Measurements from ENCODE around the gene PPIL4. TPM values are rescaled to one million over a fixed set of nuclear protein-coding genes. Genes with fewer than 3 reads are reported as not detected.
A peak's percentile ranks its signal among the peaks of the same experiment; 100 is the strongest.

PPIL4 gene
- total RNA-seq, 2 experiments from 2014 or later = 20.8 to 21.9 TPM

DNA sequence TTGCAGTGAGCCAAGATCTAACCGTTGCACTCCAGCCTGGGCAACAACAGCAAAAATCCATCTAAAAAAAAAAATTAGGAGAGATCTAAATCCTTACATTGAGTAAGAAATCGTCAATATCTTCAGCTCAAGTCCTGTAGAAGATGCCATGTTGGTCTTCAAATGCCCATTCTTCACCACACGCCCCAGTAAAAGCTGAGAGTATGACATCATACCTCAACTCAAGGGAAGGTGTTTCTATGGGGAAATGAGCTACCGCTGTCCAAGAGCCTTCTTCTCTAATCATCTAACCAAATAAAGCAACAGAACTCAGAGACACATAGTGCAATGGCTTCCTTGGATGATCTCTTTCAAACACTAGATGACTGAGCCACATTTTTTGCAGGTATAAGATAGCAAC is 58.5 kb downstream of the PPIL4 start:
- peak overlapping the region; percentile 86 for H3K27ac Mint-ChIP-seq
- TF ChIP-seq, protein P1, sequence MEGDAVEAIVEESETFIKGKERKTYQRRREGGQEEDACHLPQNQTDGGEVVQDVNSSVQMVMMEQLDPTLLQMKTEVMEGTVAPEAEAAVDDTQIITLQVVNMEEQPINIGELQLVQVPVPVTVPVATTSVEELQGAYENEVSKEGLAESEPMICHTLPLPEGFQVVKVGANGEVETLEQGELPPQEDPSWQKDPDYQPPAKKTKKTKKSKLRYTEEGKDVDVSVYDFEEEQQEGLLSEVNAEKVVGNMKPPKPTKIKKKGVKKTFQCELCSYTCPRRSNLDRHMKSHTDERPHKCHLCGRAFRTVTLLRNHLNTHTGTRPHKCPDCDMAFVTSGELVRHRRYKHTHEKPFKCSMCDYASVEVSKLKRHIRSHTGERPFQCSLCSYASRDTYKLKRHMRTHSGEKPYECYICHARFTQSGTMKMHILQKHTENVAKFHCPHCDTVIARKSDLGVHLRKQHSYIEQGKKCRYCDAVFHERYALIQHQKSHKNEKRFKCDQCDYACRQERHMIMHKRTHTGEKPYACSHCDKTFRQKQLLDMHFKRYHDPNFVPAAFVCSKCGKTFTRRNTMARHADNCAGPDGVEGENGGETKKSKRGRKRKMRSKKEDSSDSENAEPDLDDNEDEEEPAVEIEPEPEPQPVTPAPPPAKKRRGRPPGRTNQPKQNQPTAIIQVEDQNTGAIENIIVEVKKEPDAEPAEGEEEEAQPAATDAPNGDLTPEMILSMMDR (IDR thresholded peaks at IDR 0.05) = no peak
- intact Hi-C loops (cut with micrococcal nuclease) = no loop called here
- peaks cover 67% of the 10 kb centered on the region for H3K4me1 Mint-ChIP-seq (ENCODE audit: low read depth)
- POLR2A ChIA-PET = interaction anchor here (0.6 to 1.7 kb wide), 4 partner anchors 10 to 191 kb away, joined by 3 to 6 read pairs (median 3); no protein-coding TSS in a partner anchor
- CTCF ChIA-PET = interaction anchor here (1.2 kb wide), 1 partner anchor 11 kb away, joined by 5 read pairs; no protein-coding TSS in a partner anchor
- no peak for ATAC-seq
- H3K9me3 Mint-ChIP-seq = no peaks in the 10 kb centered on the region
- H3K4me3 Mint-ChIP-seq = no peak overlapping the region
- H3K27me3 Mint-ChIP-seq = no peaks in the 10 kb centered on the region
- peaks cover 16% of the 10 kb centered on the region for H3K36me3 Mint-ChIP-seq (ENCODE audit: low read depth)
- DNase-seq = no peak

DNA sequence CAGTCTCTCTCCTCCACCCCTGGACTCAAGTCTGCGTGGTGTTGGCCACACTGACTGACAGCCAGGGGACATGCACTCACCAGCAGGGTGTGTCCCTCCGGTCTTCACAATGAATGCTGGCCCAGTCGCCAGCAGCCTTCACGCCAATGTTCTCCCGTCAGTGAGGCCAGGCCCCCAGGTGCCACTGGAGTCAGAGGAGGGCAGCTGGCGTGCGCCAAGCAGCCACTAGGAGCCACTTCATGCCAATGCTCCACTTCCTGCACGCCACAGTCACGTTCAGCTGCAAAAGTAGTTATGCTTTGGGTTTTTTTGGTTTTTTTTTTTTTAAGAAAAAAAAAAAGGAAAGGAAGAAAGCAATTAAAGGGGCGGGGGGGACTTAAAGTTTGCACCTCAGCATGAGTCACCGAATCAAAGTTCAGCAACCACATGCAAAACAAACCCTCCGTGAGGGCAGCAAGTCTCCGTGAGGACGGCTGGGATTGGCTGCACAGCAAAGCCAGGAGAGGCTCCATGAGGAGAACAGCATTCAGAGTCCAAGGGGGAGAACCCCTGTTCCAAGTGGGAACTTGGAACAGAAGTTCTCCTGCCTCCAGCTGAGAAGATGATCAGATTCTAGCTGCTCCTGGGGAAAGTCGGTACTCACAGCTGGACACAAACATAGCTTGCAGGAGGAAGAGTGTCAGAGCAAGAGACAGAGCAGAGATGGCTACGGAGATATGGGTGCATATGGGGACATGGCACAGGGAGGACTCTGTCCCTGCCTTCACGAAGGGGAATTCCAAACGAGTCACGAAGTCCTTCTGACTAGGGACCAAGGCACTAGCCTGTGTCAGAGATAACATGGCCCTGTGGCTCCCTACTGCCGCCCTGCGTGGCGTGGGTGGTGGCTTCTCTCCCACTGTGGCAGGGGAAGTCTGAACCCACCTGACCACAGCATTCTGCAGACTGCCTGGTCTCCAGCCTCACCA is 60.8 kb downstream of the PPIL4 start, which contains the start of gene ZC3H12D:
TSS of gene ZC3H12D (minus strand) at position 282 of the 968 bp plus-strand sequence. CDS start 10,471 bp downstream, outside the sequence.
- H3K27ac Mint-ChIP-seq = peak within 1 kb of the TSS; percentile 99
- CTCF ChIA-PET = interaction anchor here (0.6 to 3.9 kb wide), 9 partner anchors 19 to 456 kb away, joined by 3 to 32 read pairs (median 4); partner anchors contain the start of gene GINM1
- ATAC-seq (peak; percentile 77), DNase-seq (peak; percentile 92)
- H3K27me3 Mint-ChIP-seq = no peaks in the 10 kb centered on the region
- intact Hi-C loops (cut with micrococcal nuclease) = loop anchor here (2.0 kb wide), 1 partner anchor 24 kb away; no protein-coding TSS in a partner anchor
- no peaks in the 10 kb centered on the region for H3K9me3 Mint-ChIP-seq
- POLR2A ChIA-PET = interaction anchor here (0.9 to 2.9 kb wide), 11 partner anchors 11 to 167 kb away, joined by 3 to 22 read pairs (median 4); no protein-coding TSS in a partner anchor
- peak within 1 kb of the TSS; percentile 85 for H3K4me3 Mint-ChIP-seq
- peaks cover 39% of the 10 kb centered on the region for H3K36me3 Mint-ChIP-seq (ENCODE audit: low read depth)
- TF ChIP-seq, protein P1 (IDR thresholded peaks at IDR 0.05) = peak; percentile 39
- peaks cover 74% of the 10 kb centered on the region for H3K4me1 Mint-ChIP-seq (ENCODE audit: low read depth)

DNA sequence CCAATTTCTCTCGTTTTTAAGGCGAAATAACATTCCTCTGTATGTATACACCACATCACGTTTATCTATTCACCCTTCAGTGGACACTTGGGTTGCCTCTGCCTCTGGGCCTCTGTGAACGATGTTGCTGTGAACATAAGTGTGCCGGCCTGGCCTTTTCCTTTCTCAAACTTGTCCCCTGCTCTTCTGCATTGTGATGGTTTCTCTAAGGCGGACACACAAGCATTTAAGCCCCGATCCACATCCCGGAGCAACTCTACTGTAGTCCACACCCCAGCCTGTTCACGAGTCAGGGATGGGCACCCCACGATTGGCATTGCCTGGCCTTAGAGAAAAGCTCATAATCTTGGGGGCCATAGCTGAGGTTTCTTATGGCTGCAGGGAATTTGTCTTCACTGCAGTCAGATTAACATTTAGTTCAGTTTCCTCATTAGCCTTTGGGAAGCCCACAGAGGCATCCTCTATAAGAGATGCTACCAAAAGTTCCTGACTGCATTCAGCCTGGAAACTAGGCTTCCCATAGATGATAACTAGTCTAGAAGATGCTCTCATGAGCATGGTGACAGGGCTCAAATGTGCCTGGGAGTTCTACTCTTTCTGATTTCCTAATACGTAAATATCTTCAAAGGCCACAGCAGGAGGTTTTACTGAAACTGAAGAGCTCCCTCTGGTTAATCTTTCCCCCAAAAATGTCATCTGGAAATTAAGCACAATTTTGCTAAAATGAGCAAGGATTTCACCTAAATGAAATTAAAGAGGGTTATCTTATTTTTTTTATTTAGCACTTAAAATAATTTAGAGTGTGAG is 61.8 kb downstream of the PPIL4 start:
- intact Hi-C loops (cut with micrococcal nuclease) = loop anchor here (2.0 kb wide), 1 partner anchor 25 kb away; no protein-coding TSS in a partner anchor
- CTCF ChIA-PET = interaction anchor here (0.9 to 3.9 kb wide), 8 partner anchors 11 to 52 kb away, joined by 3 to 32 read pairs (median 4); no protein-coding TSS in a partner anchor
- POLR2A ChIA-PET = interaction anchor here (1.2 to 2.9 kb wide), 10 partner anchors 10 to 166 kb away, joined by 3 to 22 read pairs (median 4); partner anchors contain the start of gene PPIL4
- Mint-ChIP-seq H3K4me1 (ENCODE audit: low read depth) (peaks cover 70% of the 10 kb centered on the region), H3K4me3 (peak overlapping the region; percentile 85), H3K27me3 (no peaks in the 10 kb centered on the region), H3K27ac (peak overlapping the region; percentile 99), H3K9me3 (no peaks in the 10 kb centered on the region), H3K36me3 (ENCODE audit: low read depth) (peaks cover 47% of the 10 kb centered on the region)
- DNase-seq (no peak), ATAC-seq (no peak)
- TF ChIP-seq, protein P1 (IDR thresholded peaks at IDR 0.05) = no peak

DNA sequence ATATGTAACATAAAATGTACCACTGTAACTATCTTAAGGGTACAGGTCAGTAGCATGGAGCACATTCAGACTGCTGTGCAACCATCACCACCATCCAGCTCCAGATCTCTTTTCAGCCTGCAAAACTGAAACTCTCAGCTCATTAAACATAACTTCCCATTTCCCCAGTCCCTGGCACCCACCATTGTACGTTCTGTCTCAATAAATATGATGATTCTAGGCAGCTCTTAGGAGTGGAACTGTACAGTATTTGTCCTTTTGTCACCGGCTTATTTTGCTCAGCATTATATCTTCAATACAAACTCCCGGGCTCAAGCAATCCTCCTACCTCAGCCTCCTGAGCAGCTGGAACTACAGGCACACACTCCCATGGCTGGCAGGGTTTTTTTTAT is 62.5 kb downstream of the PPIL4 start:
- peaks cover 69% of the 10 kb centered on the region for H3K4me1 Mint-ChIP-seq (ENCODE audit: low read depth)
- ChIA-PET POLR2A (interaction anchor here (0.6 to 2.2 kb wide), 6 partner anchors 11 to 346 kb away, joined by 3 to 12 read pairs (median 4); partner anchors contain the start of gene PPIL4), CTCF (interaction anchor here (0.6 to 3.9 kb wide), 5 partner anchors 10 to 457 kb away, joined by 3 to 32 read pairs (median 3); no protein-coding TSS in a partner anchor)
- H3K27me3 Mint-ChIP-seq = no peaks in the 10 kb centered on the region
- TF ChIP-seq, protein P1 (IDR thresholded peaks at IDR 0.05) = no peak
- H3K9me3 Mint-ChIP-seq = no peaks in the 10 kb centered on the region
- intact Hi-C loops (cut with micrococcal nuclease) = no loop called here
- H3K27ac Mint-ChIP-seq = peak overlapping the region; percentile 99
- peak overlapping the region; percentile 85 for H3K4me3 Mint-ChIP-seq
- ATAC-seq (no peak), DNase-seq (no peak)
- peaks cover 51% of the 10 kb centered on the region for H3K36me3 Mint-ChIP-seq (ENCODE audit: low read depth)
